ENCODE measurements around the gene PER1. TPM values are rescaled to one million over a fixed set of nuclear protein-coding genes. Genes with fewer than 3 reads are reported as not detected.

The PER1 gene
- total and polyA plus RNA-seq, 2 of the 13 experiments (the other 11 are each of a cell fraction or from before 2014, with no cell fraction given): 2.6 to 3.6 TPM

- TF ChIP-seq ESRRA (CRISPR knock-in tag; IDR thresholded peaks at IDR 0.05; ENCODE audit: low read depth): no peak
- no peak for TF ChIP-seq TBP (CRISPR knock-in tag; IDR thresholded peaks at IDR 0.05)
- TF ChIP-seq FOSL1 (CRISPR knock-in tag; IDR thresholded peaks at IDR 0.05; ENCODE audit: borderline replicate concordance): no peak
- no peak for TF ChIP-seq MEIS2 (CRISPR knock-in tag; IDR thresholded peaks at IDR 0.05)
- no peak for TF ChIP-seq ZBTB46 (CRISPR knock-in tag; IDR thresholded peaks at IDR 0.05; ENCODE audit: borderline replicate concordance)
- TF ChIP-seq ZNF770 (CRISPR knock-in tag; IDR thresholded peaks at IDR 0.05): peak; percentile 40; the same call in 1 of the 2 replicates
- no peak for TF ChIP-seq SRY (CRISPR knock-in tag; IDR thresholded peaks at IDR 0.05)
- TF ChIP-seq ELF4 (CRISPR knock-in tag; IDR thresholded peaks at IDR 0.05; ENCODE audit: borderline replicate concordance): no peak
- no peak for TF ChIP-seq POLR2AphosphoS2 (IDR thresholded peaks at IDR 0.05; ENCODE audit: low read depth, low read length)
- no peak for TF ChIP-seq HMG20A (CRISPR knock-in tag; IDR thresholded peaks at IDR 0.05; ENCODE audit: borderline replicate concordance)
- no peak for TF ChIP-seq MAFF (IDR thresholded peaks at IDR 0.05; ENCODE audit: low read depth, low read length)
- no peak for TF ChIP-seq ZSCAN29 (CRISPR knock-in tag; conservative IDR thresholded peaks at IDR 0.05)
- TF ChIP-seq TAF15 (IDR thresholded peaks at IDR 0.05; ENCODE audit: low read depth, low read length, poor library complexity, severe bottlenecking): no peak
- TF ChIP-seq ZNF546 (CRISPR knock-in tag; conservative IDR thresholded peaks at IDR 0.05): no peak
- no peak for TF ChIP-seq DDIT3 (CRISPR knock-in tag; IDR thresholded peaks at IDR 0.05)
- no peak for TF ChIP-seq CAMTA2 (CRISPR knock-in tag; IDR thresholded peaks at IDR 0.05; ENCODE audit: borderline replicate concordance)
- TF ChIP-seq NFAT5 (CRISPR knock-in tag; IDR thresholded peaks at IDR 0.05): no peak
- no peak for TF ChIP-seq AGO1 (IDR thresholded peaks at IDR 0.05; ENCODE audit: low read depth, low read length, poor library complexity, severe bottlenecking)
- TF ChIP-seq ZNF432 (CRISPR knock-in tag; IDR thresholded peaks at IDR 0.05; ENCODE audit: borderline replicate concordance): no peak
- TF ChIP-seq RARA (CRISPR knock-in tag; IDR thresholded peaks at IDR 0.05): peak; percentile 79
- TF ChIP-seq GZF1 (CRISPR knock-in tag; IDR thresholded peaks at IDR 0.05): no peak
Observed at GRCh38 chr17:8152112-8152775, at the start of gene PER1 (continued).

Data from HepG2 (cell line).